SKM-1 treated with dmso at 0.1 percent for 144 hours (cell line): ENCODE results near the gene PLEKHA7.
"Not testable (repeated sequence)": the region's sequence is repeated elsewhere in the genome, so short reads cannot be mapped to it uniquely, and the experiment has no call there.

Source experiments
- DNase-seq: peaks from one replicate; lab custom pipeline; 2025; ENCODE audit not compliant: unreplicated experiment; lab: John Stamatoyannopoulos, UW

The PLEKHA7 gene

GRCh38 chr11:16918543-16919182 is 95.6 kb downstream of the PLEKHA7 start:
- DNase-seq = peak; percentile 67

- DNase-seq = no peak
Measured at GRCh38 chr11:16917941-16918340, 96.3 kb downstream of the PLEKHA7 start.

- DNase-seq = no peak
Measured at GRCh38 chr11:16912692-16913111, 101.5 kb downstream of the PLEKHA7 start.

- DNase-seq = no peak
Measured at GRCh38 chr11:16911658-16912057, 102.6 kb downstream of the PLEKHA7 start.

GRCh38 chr11:16911186-16911585 is 103.0 kb downstream of the PLEKHA7 start:
- DNase-seq = no peak

GRCh38 chr11:16909359-16910035 is 104.7 kb downstream of the PLEKHA7 start:
- no peak for DNase-seq

GRCh38 chr11:16905375-16905774 is 108.8 kb downstream of the PLEKHA7 start:
- no peak for DNase-seq

GRCh38 chr11:16904761-16905160 is 109.5 kb downstream of the PLEKHA7 start:
- DNase-seq = not testable (repeated sequence)

GRCh38 chr11:16902781-16903378 is 111.3 kb downstream of the PLEKHA7 start:
- DNase-seq = no peak

- DNase-seq = no peak
Measured at GRCh38 chr11:16902182-16902581, 112.0 kb downstream of the PLEKHA7 start.

- no peak for DNase-seq
Measured at GRCh38 chr11:16900491-16900890, 113.7 kb downstream of the PLEKHA7 start.

GRCh38 chr11:16899708-16900303 is 114.4 kb downstream of the PLEKHA7 start:
- no peak for DNase-seq

- DNase-seq = no peak
Measured at GRCh38 chr11:16898274-16898985, 115.8 kb downstream of the PLEKHA7 start.

GRCh38 chr11:16897470-16898061 is 116.6 kb downstream of the PLEKHA7 start:
- DNase-seq = no peak

GRCh38 chr11:16896729-16897469 is 117.3 kb downstream of the PLEKHA7 start:
- no peak for DNase-seq

GRCh38 chr11:16895306-16895705 is 118.9 kb downstream of the PLEKHA7 start:
- no peak for DNase-seq

GRCh38 chr11:16893456-16894066 is 120.7 kb downstream of the PLEKHA7 start:
- DNase-seq = no peak

- no peak for DNase-seq
Measured at GRCh38 chr11:16891964-16892363, 122.2 kb downstream of the PLEKHA7 start.

- DNase-seq = no peak
Measured at GRCh38 chr11:16891165-16891564, 123.0 kb downstream of the PLEKHA7 start.

- DNase-seq = no peak
Measured at GRCh38 chr11:16890442-16890841, 123.8 kb downstream of the PLEKHA7 start.
